MM.1S (cell line): ENCODE measurements around the gene ZGPAT.

ENCODE experiments used
- DNase-seq: peaks from one replicate; pipeline ENCODE4 v3.0.0-alpha.2; 2015
- H2AFZ ChIP-seq: fragments of 300-600 bp; sonication (generic); 2 replicates; pipeline ENCODE4 v1.6.0; 2016; ENCODE audit warnings: antibody characterized with exemption, low read length
- H3F3A ChIP-seq: fragments of 300-600 bp; sonication (generic); 2 replicates; pipeline ENCODE4 v1.6.1; 2016; ENCODE audit warnings: mild to moderate bottlenecking, antibody characterized with exemption, low read length, moderate library complexity, mixed read lengths; ENCODE audit not compliant: insufficient read depth
- H3K27ac ChIP-seq: fragments of 300-600 bp; sonication (generic); 2 replicates; pipeline ENCODE4 v1.5.1; 2016; ENCODE audit warnings: mild to moderate bottlenecking, low read length
- H3K27me3 ChIP-seq: fragments of 300-600 bp; sonication (generic); replicated peaks from 2 replicates; pipeline ENCODE4 v1.6.0; 2016; ENCODE audit warnings: low read length; ENCODE audit not compliant: insufficient read depth
- H3K36me3 ChIP-seq: fragments of 300-600 bp; sonication (generic); replicated peaks from 2 replicates; pipeline ENCODE4 v1.6.1; 2016; ENCODE audit warnings: mild to moderate bottlenecking, low read length, mixed read lengths; ENCODE audit not compliant: insufficient read depth
- H3K4me1 ChIP-seq: fragments of 300-600 bp; sonication (generic); 2 replicates; pipeline ENCODE4 v1.6.1; 2016; ENCODE audit warnings: low read length, mixed read lengths
- H3K4me2 ChIP-seq: fragments of 300-600 bp; sonication (generic); 2 replicates; pipeline ENCODE4 v1.6.0; 2016; ENCODE audit warnings: low read depth, low read length
- H3K4me3 ChIP-seq: fragments of 300-600 bp; sonication (generic); 2 replicates; pipeline ENCODE4 v1.5.1; 2016; ENCODE audit warnings: low read length, mixed read lengths
- H3K79me2 ChIP-seq: fragments of 300-600 bp; sonication (generic); 2 replicates; pipeline ENCODE4 v1.6.1; 2016; ENCODE audit warnings: mixed run types, low read length, mixed read lengths
- H3K9ac ChIP-seq: fragments of 300-600 bp; sonication (generic); 2 replicates; pipeline ENCODE4 v1.6.1; 2016; ENCODE audit warnings: low read length, mixed read lengths
- H3K9me2 ChIP-seq: fragments of 300-600 bp; sonication (generic); replicated peaks from 2 replicates; pipeline ENCODE4 v1.6.1; 2016; ENCODE audit warnings: mild to moderate bottlenecking, low read length, mixed read lengths; ENCODE audit not compliant: insufficient read depth
- H3K9me3 ChIP-seq: fragments of 300-600 bp; sonication (generic); replicated peaks from 2 replicates; pipeline ENCODE4 v1.6.1; 2016; ENCODE audit warnings: mild to moderate bottlenecking, low read length, mixed read lengths; ENCODE audit not compliant: insufficient read depth
- H4K20me1 ChIP-seq: fragments of 300-600 bp; sonication (generic); 2 replicates; pipeline ENCODE4 v1.6.1; 2016; ENCODE audit warnings: mild to moderate bottlenecking, low read length, moderate library complexity, mixed read lengths; ENCODE audit not compliant: insufficient read depth
- EZH2 ChIP-seq: fragments of 300-600 bp; sonication (generic); optimal IDR thresholded peaks from 2 replicates; pipeline ENCODE3; 2017; ENCODE audit warnings: low read depth, mild to moderate bottlenecking, antibody characterized with exemption, low read length, mixed read lengths
- EZH2phosphoT487 ChIP-seq: fragments of 300-600 bp; sonication (generic); IDR thresholded peaks from 2 replicates; pipeline ENCODE4 v1.6.1; 2018; ENCODE audit warnings: antibody characterized with exemption, low read length
- TF ChIP-seq, protein P1 (sequence below): fragments of 300-600 bp; sonication (generic); IDR thresholded peaks from 2 replicates; pipeline ENCODE4 v1.5.1; 2016; ENCODE audit warnings: antibody characterized with exemption, low read length, mixed read lengths

Gene ZGPAT

DNA sequence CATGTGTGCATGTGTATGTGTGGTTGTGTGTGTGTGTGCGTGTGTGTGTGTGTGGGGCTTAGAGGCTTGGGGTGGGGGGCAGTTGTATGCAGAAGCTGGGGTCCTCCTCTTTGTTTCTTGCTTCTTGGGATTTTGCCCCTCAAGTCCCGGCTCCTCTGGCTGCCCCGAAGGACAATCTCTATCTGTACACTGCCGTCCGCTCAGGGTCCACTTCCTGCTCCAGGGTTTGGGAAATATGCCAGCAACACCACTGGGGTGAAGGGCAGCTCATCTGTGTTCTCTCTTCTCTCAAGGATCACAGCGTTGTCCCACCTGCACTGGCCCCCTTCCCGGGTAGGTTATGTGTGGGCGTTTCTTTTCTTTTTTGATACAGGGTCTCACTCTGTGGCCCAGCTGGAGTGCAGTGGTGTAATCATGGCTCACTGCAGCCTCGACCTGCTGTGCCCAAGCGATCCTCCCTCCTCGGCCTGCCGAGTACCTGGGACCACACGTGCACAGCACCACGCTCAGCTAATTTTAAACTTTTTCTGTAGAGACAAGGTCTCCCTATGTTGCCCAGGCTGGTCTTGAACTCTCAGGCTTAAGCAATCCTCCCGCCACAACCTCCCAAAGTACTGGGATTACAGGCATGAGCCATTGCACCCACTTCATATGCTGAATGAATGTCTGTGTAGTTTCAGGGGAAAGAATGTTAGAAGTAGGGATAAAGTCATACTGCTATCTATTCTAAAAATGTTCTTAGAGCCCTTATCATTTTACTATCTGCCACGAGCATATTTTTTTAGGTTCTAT, 57.4 kb downstream of the ZGPAT start:
- no peaks in the 10 kb centered on the region for H3K36me3 ChIP-seq
- H3K9me3 ChIP-seq, result no peaks in the 10 kb centered on the region
- H3F3A ChIP-seq, result no peaks in the 10 kb centered on the region
- no peaks in the 10 kb centered on the region for H3K79me2 ChIP-seq
- H3K27me3 ChIP-seq, result peaks cover 89% of the 10 kb centered on the region
- DNase-seq, result no peak
- H3K9me2 ChIP-seq, result no peaks in the 10 kb centered on the region
- H2AFZ ChIP-seq, result no peak overlapping the region
- TF ChIP-seq EZH2, result no peak
- TF ChIP-seq, protein P1, sequence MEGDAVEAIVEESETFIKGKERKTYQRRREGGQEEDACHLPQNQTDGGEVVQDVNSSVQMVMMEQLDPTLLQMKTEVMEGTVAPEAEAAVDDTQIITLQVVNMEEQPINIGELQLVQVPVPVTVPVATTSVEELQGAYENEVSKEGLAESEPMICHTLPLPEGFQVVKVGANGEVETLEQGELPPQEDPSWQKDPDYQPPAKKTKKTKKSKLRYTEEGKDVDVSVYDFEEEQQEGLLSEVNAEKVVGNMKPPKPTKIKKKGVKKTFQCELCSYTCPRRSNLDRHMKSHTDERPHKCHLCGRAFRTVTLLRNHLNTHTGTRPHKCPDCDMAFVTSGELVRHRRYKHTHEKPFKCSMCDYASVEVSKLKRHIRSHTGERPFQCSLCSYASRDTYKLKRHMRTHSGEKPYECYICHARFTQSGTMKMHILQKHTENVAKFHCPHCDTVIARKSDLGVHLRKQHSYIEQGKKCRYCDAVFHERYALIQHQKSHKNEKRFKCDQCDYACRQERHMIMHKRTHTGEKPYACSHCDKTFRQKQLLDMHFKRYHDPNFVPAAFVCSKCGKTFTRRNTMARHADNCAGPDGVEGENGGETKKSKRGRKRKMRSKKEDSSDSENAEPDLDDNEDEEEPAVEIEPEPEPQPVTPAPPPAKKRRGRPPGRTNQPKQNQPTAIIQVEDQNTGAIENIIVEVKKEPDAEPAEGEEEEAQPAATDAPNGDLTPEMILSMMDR, result no peak
- no peak overlapping the region for H3K4me2 ChIP-seq
- no peak overlapping the region for H3K4me3 ChIP-seq
- H3K27ac ChIP-seq, result no peak overlapping the region
- no peaks in the 10 kb centered on the region for H3K4me1 ChIP-seq
- no peaks in the 10 kb centered on the region for H4K20me1 ChIP-seq
- no peak overlapping the region for H3K9ac ChIP-seq

GRCh38 chr20:63765902-63766301, 58.1 kb downstream of the ZGPAT start:
- Histone ChIP-seq H3F3A (no peaks in the 10 kb centered on the region), H3K9me2 (no peaks in the 10 kb centered on the region), H3K79me2 (no peaks in the 10 kb centered on the region), H3K27me3 (peaks cover 89% of the 10 kb centered on the region), H3K4me1 (no peaks in the 10 kb centered on the region), H3K9me3 (no peaks in the 10 kb centered on the region), H4K20me1 (no peaks in the 10 kb centered on the region), H3K27ac (no peak overlapping the region), H3K36me3 (no peaks in the 10 kb centered on the region), H2AFZ (no peak overlapping the region), H3K4me2 (no peak overlapping the region), H3K9ac (no peak overlapping the region), H3K4me3 (no peak overlapping the region)
- DNase-seq, result no peak
- TF ChIP-seq EZH2 (no peak), EZH2phosphoT487 (no peak)
- TF ChIP-seq, protein P1, result no peak

DNA sequence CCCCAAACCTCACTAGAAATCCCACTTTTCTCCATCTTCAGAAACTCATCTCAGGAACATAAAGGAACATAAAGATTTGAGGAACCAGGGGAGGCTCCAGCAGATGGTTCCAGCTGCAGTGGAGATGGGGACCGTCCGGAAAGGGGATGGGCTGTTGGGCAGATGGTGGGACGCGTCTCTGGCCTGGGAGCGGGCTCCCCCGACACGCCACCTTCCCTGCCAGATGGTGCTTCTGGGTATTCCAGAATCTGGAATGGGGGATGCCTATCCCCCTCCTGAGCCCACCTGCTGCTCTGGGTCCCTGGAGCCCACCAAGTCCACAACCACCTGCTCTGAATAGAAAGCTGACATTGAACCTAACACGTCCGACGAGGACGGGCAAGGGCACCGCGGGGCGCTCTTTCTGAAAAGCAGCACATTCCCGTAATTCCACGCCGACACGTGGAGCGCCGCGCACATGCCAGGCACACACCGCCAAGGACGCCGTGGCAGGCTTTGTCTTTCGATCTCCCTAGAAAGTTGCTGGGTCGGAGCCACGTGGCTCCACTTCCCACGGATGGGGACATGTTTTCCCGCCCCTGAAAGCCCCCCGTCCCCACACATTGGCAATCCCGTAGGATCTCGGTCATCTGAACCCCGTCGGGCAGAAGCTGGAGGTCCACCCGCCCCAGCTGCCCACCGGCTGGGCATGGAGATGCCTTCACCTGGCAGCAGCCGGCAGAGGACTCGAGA, 59.0 kb downstream of the ZGPAT start:
- Histone ChIP-seq H3K79me2 (no peaks in the 10 kb centered on the region), H3K4me1 (no peaks in the 10 kb centered on the region), H3K9me3 (no peaks in the 10 kb centered on the region), H3F3A (no peaks in the 10 kb centered on the region), H3K9me2 (no peaks in the 10 kb centered on the region), H3K27ac (no peak overlapping the region), H2AFZ (no peak overlapping the region), H3K36me3 (no peaks in the 10 kb centered on the region), H4K20me1 (no peaks in the 10 kb centered on the region), H3K4me3 (no peak overlapping the region), H3K9ac (no peak overlapping the region), H3K4me2 (no peak overlapping the region), H3K27me3 (peaks cover 91% of the 10 kb centered on the region)
- DNase-seq, result no peak
- TF ChIP-seq EZH2, result no peak

GRCh38 chr20:63767456-63767855, 59.6 kb downstream of the ZGPAT start:
- Histone ChIP-seq H3K4me3 (no peak overlapping the region), H3K27me3 (peaks cover 87% of the 10 kb centered on the region), H3K4me1 (no peaks in the 10 kb centered on the region), H3K79me2 (no peaks in the 10 kb centered on the region), H3K36me3 (no peaks in the 10 kb centered on the region), H2AFZ (no peak overlapping the region), H4K20me1 (no peaks in the 10 kb centered on the region), H3K9me2 (no peaks in the 10 kb centered on the region), H3K4me2 (no peak overlapping the region), H3K27ac (no peak overlapping the region), H3K9me3 (no peaks in the 10 kb centered on the region), H3K9ac (no peak overlapping the region), H3F3A (no peaks in the 10 kb centered on the region)
- DNase-seq, result no peak
- TF ChIP-seq EZH2phosphoT487, result no peak
- TF ChIP-seq, protein P1, result no peak
- TF ChIP-seq EZH2, result no peak
